K562 (cell line): ENCODE data around the gene PARD3B. TPM values are rescaled to one million over a fixed set of nuclear protein-coding genes. Genes with fewer than 3 reads are reported as not detected.

Source experiments
- ATAC-seq: fragments of 200-7000 bp; cut with Tn5 transposase; 3 replicates; pipeline ENCODE4 v1.9.1; 2020; ENCODE audit warnings: moderate library complexity
- BruUV-seq: library from RNA; stranded (reverse); fragments of 400-500 nt; replicated peaks from 2 replicates; lab custom pipeline; 2021; lab: Mats Ljungman, UMichigan
- CTCF ChIA-PET: fragments of 300-600 bp; formaldehyde crosslinking; extraction: SDS; loops from one replicate; lab custom pipeline; 2021; ENCODE audit warnings: low intra/inter-chr PET ratio; lab: Yijun Ruan, JAX
- POLR2A ChIA-PET: fragments of 300-600, 350-650 bp; sonication (Branson Sonifier 250); formaldehyde crosslinking; extraction: SDS; loops from one replicate; lab custom pipeline; 2021; ENCODE audit warnings: antibody characterized with exemption, inconsistent platforms; lab: Yijun Ruan, JAX
- DNase-seq, 4 experiments: peaks; one replicate each; pipeline versions ENCODE4 v3.0.0 to v3.0.0-alpha.2; 2011 to 2018; ENCODE audit warnings: low spot score in 3 of 4, mixed read lengths in 3 of 4; ENCODE audit errors: extremely low read depth in 1 of 4
- FAIRE-seq: peaks from 2 replicates; lab custom pipeline; 2011; peaks lifted over from hg19 to GRCh38; lab: Jason Lieb, UNC
- H2AFZ ChIP-seq: 2 replicates; pipeline ENCODE4 v1.6.0; 2011; ENCODE audit warnings: low read depth, low read length, control low read depth, inconsistent platforms
- H3K27ac ChIP-seq: fragments of 200-600 bp; 3 replicates; pipeline ENCODE4 v1.8.0; 2011; ENCODE audit warnings: low read depth, mild to moderate bottlenecking, control low read depth, inconsistent platforms, low read length, moderate library complexity, mixed read lengths; ENCODE audit errors: extremely low read depth
- H3K27me3 ChIP-seq, 2 experiments: fragments of 300-600 bp in 1 of 2; 2 replicates in 1 of 2; 3 replicates in 1 of 2; pipeline versions ENCODE4 v1.6.0 to v1.8.0; 2011; ENCODE audit warnings: inconsistent platforms in 2 of 2, low read length in 2 of 2, mild to moderate bottlenecking in 1 of 2, mixed read lengths in 1 of 2, moderate library complexity in 1 of 2; ENCODE audit not compliant: control insufficient read depth in 2 of 2, insufficient read depth in 2 of 2
- H3K36me3 ChIP-seq: fragments of 300-600 bp; 3 replicates; pipeline ENCODE4 v1.8.0; 2011; ENCODE audit warnings: mild to moderate bottlenecking, low read length, inconsistent platforms; ENCODE audit not compliant: control insufficient read depth, insufficient read depth
- H3K4me1 ChIP-seq, 2 experiments: fragments of 200-600 bp in 1 of 2; replicated peaks in 1 of 2; 2 replicates in 1 of 2; 3 replicates in 1 of 2; pipeline versions ENCODE4 v1.5.1 to v1.8.0; 2011; ENCODE audit warnings: inconsistent platforms in 2 of 2, low read length in 2 of 2, mild to moderate bottlenecking in 1 of 2, mixed read lengths in 1 of 2, moderate library complexity in 1 of 2; ENCODE audit not compliant: control insufficient read depth in 2 of 2, insufficient read depth in 2 of 2
- H3K4me2 ChIP-seq: 2 replicates; pipeline ENCODE4 v1.6.1; 2011; ENCODE audit warnings: low read length, control low read depth, inconsistent platforms, mixed read lengths; ENCODE audit not compliant: insufficient read depth
- H3K4me3 ChIP-seq: fragments of 200-600 bp; sonication (generic), shearing (Covaris generic); 2 replicates; pipeline ENCODE4 v1.5.1; 2016; ENCODE audit warnings: control low read depth, inconsistent platforms
- H3K79me2 ChIP-seq: fragments of 200-600 bp; 3 replicates; pipeline ENCODE4 v1.8.0; 2011; ENCODE audit warnings: low read length, inconsistent platforms; ENCODE audit not compliant: control insufficient read depth, insufficient read depth
- H3K9ac ChIP-seq, 2 experiments: 2 replicates each; pipeline versions ENCODE4 v1.6.0 to v1.6.1; 2011; ENCODE audit warnings: low read depth in 2 of 2, low read length in 2 of 2, control low read depth in 1 of 2, inconsistent platforms in 1 of 2, mild to moderate bottlenecking in 1 of 2, mixed read lengths in 1 of 2; ENCODE audit not compliant: insufficient read depth in 1 of 2
- H3K9me1 ChIP-seq: one replicate; pipeline ENCODE4 v1.6.0; 2011; ENCODE audit warnings: inconsistent platforms, mild to moderate bottlenecking, low read length, moderate library complexity; ENCODE audit not compliant: control insufficient read depth, insufficient read depth
- H3K9me3 ChIP-seq: replicated peaks from 2 replicates; pipeline ENCODE4 v1.5.1; 2011; ENCODE audit warnings: low read depth, low read length, inconsistent platforms; ENCODE audit not compliant: control insufficient read depth, insufficient read depth
- H4K20me1 ChIP-seq: replicated peaks from 2 replicates; pipeline ENCODE4 v1.6.1; 2011; ENCODE audit warnings: low read length, inconsistent platforms, mixed read lengths; ENCODE audit not compliant: control insufficient read depth, insufficient read depth
- ARID3B ChIP-seq: fragments of 250-450 bp; sonication (Bioruptor Pico); IDR thresholded peaks from 2 replicates; pipeline ENCODE4 v1.4.0; 2020; ENCODE audit warnings: borderline replicate concordance
- DNMT1 ChIP-seq: fragments of 450-650 bp; IDR thresholded peaks from 2 replicates; pipeline ENCODE4 v1.6.1; 2016; ENCODE audit warnings: antibody characterized with exemption, mild to moderate bottlenecking
- MTA3 ChIP-seq: fragments of 450-650 bp; formaldehyde crosslinking; IDR thresholded peaks from 2 replicates; pipeline ENCODE4 v1.6.1; 2017; ENCODE audit warnings: mild to moderate bottlenecking, borderline replicate concordance
- MXI1 ChIP-seq: IDR thresholded peaks from 2 replicates; pipeline ENCODE4 v1.6.1; 2011; ENCODE audit warnings: low read depth, mild to moderate bottlenecking, improper control_type of control experiment, low read length
- NRF1 ChIP-seq, 2 experiments: fragments of 450-650 bp; IDR thresholded peaks in 1 of 2; conservative IDR thresholded peaks in 1 of 2; 2 replicates each; pipeline ENCODE4 v1.6.1; 2014; ENCODE audit warnings: mild to moderate bottlenecking in 2 of 2
- SRF ChIP-seq, 2 experiments: fragments of 250-450, 450-650 bp in 1 of 2; sonication (Bioruptor Pico) in 1 of 2; sonication (generic) in 1 of 2; formaldehyde crosslinking; IDR thresholded peaks; 2 replicates each; pipeline versions ENCODE4 v1.5.0 to v1.5.1; 2020 to 2022; ENCODE audit warnings: mild to moderate bottlenecking in 1 of 2, missing genetic modification reagents in 1 of 2
- TAF1 ChIP-seq: IDR thresholded peaks from 2 replicates; pipeline ENCODE4 v1.6.1; 2011; ENCODE audit warnings: mild to moderate bottlenecking, low read length, moderate library complexity; ENCODE audit not compliant: insufficient read depth, control insufficient read depth, severe bottlenecking; ENCODE audit errors: extremely low read depth
- ZNF175 ChIP-seq: fragments of 200-800 bp; sonication (Bioruptor generic); IDR thresholded peaks from 2 replicates; pipeline ENCODE4 v1.6.1; 2016; ENCODE audit warnings: low read depth, mild to moderate bottlenecking, missing genetic modification characterization, missing compliant biosample characterization
- ZSCAN32 ChIP-seq: fragments of 450-650 bp; formaldehyde crosslinking; IDR thresholded peaks from 2 replicates; pipeline ENCODE4 v1.4.0; 2020; ENCODE audit warnings: mild to moderate bottlenecking, moderate library complexity
- WGBS: fragments of 100-300 bp; shearing (Covaris generic); methylation state at CpG from one replicate; pipeline ENCODE4 v1.1.6; 2016; ENCODE audit warnings: low coverage, mixed read lengths; ENCODE audit not compliant: insufficient coverage; ENCODE audit errors: missing lambda C conversion rate; 5-methylcytosine and 5-hydroxymethylcytosine counted together
- in situ Hi-C: fragments of 300-500 bp; cut with MboI; formaldehyde crosslinking; loops from 4 replicates; pipeline ENCODE4 v1.15.0; 2018; ENCODE audit warnings: inconsistent platforms, mixed read lengths
- intact Hi-C: fragments of 100-400 bp; cut with micrococcal nuclease; formaldehyde crosslinking; loops from 2 replicates; pipeline ENCODE4 v1.14.2; 2022
- polyA plus RNA-seq, 8 experiments: library from polyadenylated mRNA; depleted of rRNA in 4 of 8; stranded (reverse) in 5 of 8; unstranded in 3 of 8; fragments of >200 nt; fragmentation: Nextera tagmentation in 2 of 8; fragmentation: Illumina TruSeq in 1 of 8; extraction: Ambion mirVana in 2 of 8; extraction: Trizol in 1 of 8; gene quantifications; 2 replicates each; pipeline versions ENCODE4 v1.2.1 to v1.2.3, GENCODE V29; 2011 to 2014; ENCODE audit warnings: inconsistent platforms in 1 of 8, missing spikeins in 1 of 8
- total RNA-seq, 7 experiments: library from RNA; depleted of rRNA in 6 of 7; stranded (reverse); fragments of >200 nt in 6 of 7; fragmentation: Illumina TruSeq in 2 of 7; extraction: Trizol in 2 of 7; gene quantifications; 2 replicates each; pipeline versions ENCODE4 v1.2.1 to v1.2.3, GENCODE V29; 2011 to 2021; ENCODE audit warnings: low replicate concordance in 1 of 7

The PARD3B gene
- total and polyA plus RNA-seq, 9 of the 15 experiments (the other 6 are each of a cell fraction or from before 2014, with no cell fraction given): 0.15 to 3.0 (median 1.1) TPM

- no peak overlapping the region for H3K27ac ChIP-seq
- no TSS peak for BruUV-seq
- POLR2A ChIA-PET: interaction anchor here (1.4 kb wide), 1 partner anchor 26 kb away, joined by 3 read pairs; no protein-coding TSS in a partner anchor
Observed at GRCh38 chr2:205484215-205484614, 938.9 kb downstream of the PARD3B start.

More at GRCh38 chr2:205484215-205484614, 938.9 kb downstream of the PARD3B start:
- H3K4me1 ChIP-seq: no peaks in the 10 kb centered on the region
- FAIRE-seq (no peak), ATAC-seq (no peak), DNase-seq (no peak)
- H3K4me3 ChIP-seq: no peak overlapping the region
- no peaks in the 10 kb centered on the region for H3K9me1 ChIP-seq
- H3K9me3 ChIP-seq: no peaks in the 10 kb centered on the region
- H4K20me1 ChIP-seq: no peaks in the 10 kb centered on the region
- CTCF ChIA-PET: no interaction called here
- no peaks in the 10 kb centered on the region for H3K27me3 ChIP-seq
- no peak overlapping the region for H3K4me2 ChIP-seq
- intact Hi-C loops (no loop called here), in situ Hi-C loops (no loop called here)
- H3K36me3 ChIP-seq: no peaks in the 10 kb centered on the region
- no peak overlapping the region for H3K9ac ChIP-seq
- WGBS: 0% methylated on average over 1 of the region's 2 CpGs
- no peak overlapping the region for H2AFZ ChIP-seq
- H3K79me2 ChIP-seq: no peaks in the 10 kb centered on the region
- TF ChIP-seq DNMT1: no peak
- no peak for TF ChIP-seq TAF1
- no peak for TF ChIP-seq MXI1
- no peak for TF ChIP-seq SRF (CRISPR knock-in tag; IDR thresholded peaks at IDR 0.05)
- TF ChIP-seq MTA3: no peak
- TF ChIP-seq NRF1 (conservative IDR thresholded peaks at IDR 0.05 in 1 of 2, IDR thresholded peaks at IDR 0.05 in 1 of 2): no peak
- no peak for TF ChIP-seq ARID3B (CRISPR knock-in tag)
- TF ChIP-seq ZSCAN32: no peak
- no peak for TF ChIP-seq ZNF175 (CRISPR knock-in tag)
